ENCODE measurements around the gene FMNL2.
"Not testable (repeated sequence)": the region's sequence is repeated elsewhere in the genome, so short reads cannot be mapped to it uniquely, and the experiment has no call there.

FMNL2 gene

GRCh38 chr2:152320814-152321213 lies 14.2 kb upstream of the FMNL2 start:
- Histone ChIP-seq H3K4me1 (no peaks in the 10 kb centered on the region), H3K9me3 (no peaks in the 10 kb centered on the region), H3K27ac (no peak overlapping the region)

GRCh38 chr2:152322222-152322621 lies 12.8 kb upstream of the FMNL2 start:
- no peaks in the 10 kb centered on the region for H3K9me3 ChIP-seq
- TF ChIP-seq CTCF (IDR thresholded peaks at IDR 0.05): no peak
- no peak overlapping the region for H3K4me3 ChIP-seq
- no peaks in the 10 kb centered on the region for H3K27me3 ChIP-seq
- DNase-seq: no peak
- intact Hi-C loops (cut with DNase I; ENCODE audit: low total_unique reads): no loop called here
- no peaks in the 10 kb centered on the region for H3K36me3 ChIP-seq
- no peak overlapping the region for H3K27ac ChIP-seq
- no peaks in the 10 kb centered on the region for H3K4me1 ChIP-seq

More at GRCh38 chr2:152320814-152321213, 14.2 kb upstream of the FMNL2 start:
- TF ChIP-seq CTCF (IDR thresholded peaks at IDR 0.05): no peak
- Histone ChIP-seq H3K36me3 (no peaks in the 10 kb centered on the region), H3K27me3 (no peaks in the 10 kb centered on the region), H3K4me3 (no peak overlapping the region)
- intact Hi-C loops (cut with DNase I; ENCODE audit: low total_unique reads): no loop called here
- DNase-seq: no peak

- H3K4me1 ChIP-seq; intact Hi-C loops (cut with DNase I; ENCODE audit: low total_unique reads): not testable (repeated sequence)
Measured at GRCh38 chr2:152325126-152325525, 9.8 kb upstream of the FMNL2 start.

GRCh38 chr2:152326710-152327109 lies 8.3 kb upstream of the FMNL2 start:
- no peak for TF ChIP-seq CTCF (IDR thresholded peaks at IDR 0.05)
- DNase-seq: no peak
- intact Hi-C loops (cut with DNase I; ENCODE audit: low total_unique reads): no loop called here
- H3K4me1 ChIP-seq: no peaks in the 10 kb centered on the region
- H3K4me3 ChIP-seq: no peak overlapping the region
- H3K27ac ChIP-seq: no peak overlapping the region
- no peaks in the 10 kb centered on the region for H3K27me3 ChIP-seq
- no peaks in the 10 kb centered on the region for H3K36me3 ChIP-seq
- no peaks in the 10 kb centered on the region for H3K9me3 ChIP-seq

More at GRCh38 chr2:152325126-152325525, 9.8 kb upstream of the FMNL2 start:
- not testable (repeated sequence) for H3K27ac ChIP-seq, H3K27me3 ChIP-seq, DNase-seq, H3K36me3 ChIP-seq, H3K4me3 ChIP-seq, H3K9me3 ChIP-seq

GRCh38 chr2:152328013-152328412 lies 7.0 kb upstream of the FMNL2 start:
- intact Hi-C loops (cut with DNase I; ENCODE audit: low total_unique reads): no loop called here
- no peak overlapping the region for H3K27ac ChIP-seq
- no peaks in the 10 kb centered on the region for H3K4me1 ChIP-seq
- no peak for DNase-seq
- no peak for TF ChIP-seq CTCF (IDR thresholded peaks at IDR 0.05)
- no peak overlapping the region for H3K4me3 ChIP-seq
- no peaks in the 10 kb centered on the region for H3K27me3 ChIP-seq
- no peaks in the 10 kb centered on the region for H3K9me3 ChIP-seq
- H3K36me3 ChIP-seq: no peaks in the 10 kb centered on the region

GRCh38 chr2:152330235-152330866 lies 4.6 kb upstream of the FMNL2 start:
- no peak overlapping the region for H3K27ac ChIP-seq
- peaks cover 0 to 9% (median 4%) of the 10 kb centered on the region in 4 donors for H3K4me1 ChIP-seq
- H3K27me3 ChIP-seq: no peaks in the 10 kb centered on the region
- no peaks in the 10 kb centered on the region for H3K9me3 ChIP-seq
- intact Hi-C loops (cut with DNase I; ENCODE audit: low total_unique reads): loop anchor here (10.0 kb wide), 3 partner anchors 106 to 294 kb away; no protein-coding TSS in a partner anchor
- no peak for DNase-seq
- TF ChIP-seq CTCF (IDR thresholded peaks at IDR 0.05): no peak
- H3K4me3 ChIP-seq: no peak overlapping the region
- no peaks in the 10 kb centered on the region for H3K36me3 ChIP-seq
